ENCODE results near the gene KIF5B.

Gene KIF5B

DNA sequence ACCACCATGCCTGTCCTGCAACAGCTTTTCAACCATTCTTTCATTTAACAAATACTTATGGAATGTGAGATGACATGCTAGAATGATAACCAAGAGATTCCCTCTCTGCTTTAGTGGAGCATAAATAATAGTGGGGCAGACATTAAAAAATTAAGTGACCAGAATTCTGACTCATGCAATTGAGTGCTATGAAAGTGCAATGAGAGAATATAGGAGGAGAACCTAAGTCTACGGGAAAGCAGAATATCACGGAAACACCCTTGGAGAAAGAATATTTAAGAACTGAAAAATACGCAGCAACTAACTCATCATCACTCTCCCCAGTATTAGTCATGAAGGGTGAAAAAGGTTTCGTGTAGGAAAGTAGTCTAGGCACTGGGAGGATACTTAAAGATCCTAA, 7.1 kb downstream of the KIF5B start:
- no peak overlapping the region for H3K9ac ChIP-seq (ENCODE audit: low read length)
- no peak overlapping the region for H3K27ac ChIP-seq (ENCODE audit: low read length)
- H3K9me2 ChIP-seq (replicated peaks; ENCODE audit: insufficient read depth, low read length), result no peaks in the 10 kb centered on the region
- 0 out of 2 replicates have a peak, but pooled peaks cover 2% of the 10 kb centered on the region for H3K36me3 ChIP-seq (replicated peaks; ENCODE audit: insufficient read depth, low read length)
- no peak for DNase-seq
- peaks cover 100% of the 10 kb centered on the region for H3K79me2 ChIP-seq (ENCODE audit: low read length)
- TF ChIP-seq EZH2phosphoT487 (IDR thresholded peaks at IDR 0.05; ENCODE audit: low read length), result no peak
- TF ChIP-seq EZH2 (optimal IDR thresholded peaks at IDR 0.05; ENCODE audit: low read depth, low read length), result no peak
- TF ChIP-seq, protein P1, sequence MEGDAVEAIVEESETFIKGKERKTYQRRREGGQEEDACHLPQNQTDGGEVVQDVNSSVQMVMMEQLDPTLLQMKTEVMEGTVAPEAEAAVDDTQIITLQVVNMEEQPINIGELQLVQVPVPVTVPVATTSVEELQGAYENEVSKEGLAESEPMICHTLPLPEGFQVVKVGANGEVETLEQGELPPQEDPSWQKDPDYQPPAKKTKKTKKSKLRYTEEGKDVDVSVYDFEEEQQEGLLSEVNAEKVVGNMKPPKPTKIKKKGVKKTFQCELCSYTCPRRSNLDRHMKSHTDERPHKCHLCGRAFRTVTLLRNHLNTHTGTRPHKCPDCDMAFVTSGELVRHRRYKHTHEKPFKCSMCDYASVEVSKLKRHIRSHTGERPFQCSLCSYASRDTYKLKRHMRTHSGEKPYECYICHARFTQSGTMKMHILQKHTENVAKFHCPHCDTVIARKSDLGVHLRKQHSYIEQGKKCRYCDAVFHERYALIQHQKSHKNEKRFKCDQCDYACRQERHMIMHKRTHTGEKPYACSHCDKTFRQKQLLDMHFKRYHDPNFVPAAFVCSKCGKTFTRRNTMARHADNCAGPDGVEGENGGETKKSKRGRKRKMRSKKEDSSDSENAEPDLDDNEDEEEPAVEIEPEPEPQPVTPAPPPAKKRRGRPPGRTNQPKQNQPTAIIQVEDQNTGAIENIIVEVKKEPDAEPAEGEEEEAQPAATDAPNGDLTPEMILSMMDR (IDR thresholded peaks at IDR 0.05; ENCODE audit: low read length), result no peak
- no peaks in the 10 kb centered on the region for H3F3A ChIP-seq (ENCODE audit: insufficient read depth, low read length)
- no peak overlapping the region for H3K4me2 ChIP-seq (ENCODE audit: low read depth, low read length)
- no peaks in the 10 kb centered on the region for H3K9me3 ChIP-seq (replicated peaks; ENCODE audit: insufficient read depth, low read length)
- H2AFZ ChIP-seq (ENCODE audit: low read length), result no peak overlapping the region
- peaks cover 69% of the 10 kb centered on the region for H4K20me1 ChIP-seq (ENCODE audit: insufficient read depth, low read length)
- no peaks in the 10 kb centered on the region for H3K27me3 ChIP-seq (replicated peaks; ENCODE audit: insufficient read depth, low read length)
- no peak overlapping the region for H3K4me3 ChIP-seq (ENCODE audit: low read length)
- H3K4me1 ChIP-seq (ENCODE audit: low read length), result peaks cover 15% of the 10 kb centered on the region

DNA sequence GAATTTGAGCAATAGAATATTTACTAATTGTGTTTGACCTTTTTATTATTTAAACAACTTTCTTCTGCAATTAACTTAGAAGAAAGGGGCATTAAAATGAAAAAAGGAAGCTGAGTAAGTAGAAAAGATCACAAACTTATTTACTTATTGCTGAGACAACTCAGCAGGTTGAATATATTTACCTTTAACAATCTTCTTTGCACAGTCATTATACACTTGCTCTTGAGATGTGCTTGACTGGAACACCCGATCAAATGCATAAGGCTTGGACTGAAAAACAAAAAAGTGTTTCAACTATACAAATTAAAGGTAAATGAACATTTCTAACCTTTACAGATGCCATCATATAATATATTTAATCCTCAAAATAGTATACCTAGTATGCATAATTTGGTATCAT, 7.9 kb downstream of the KIF5B start:
- DNase-seq, result no peak
- H3K27me3 ChIP-seq (replicated peaks; ENCODE audit: insufficient read depth, low read length), result no peaks in the 10 kb centered on the region
- no peak overlapping the region for H3K4me3 ChIP-seq (ENCODE audit: low read length)
- TF ChIP-seq EZH2 (optimal IDR thresholded peaks at IDR 0.05; ENCODE audit: low read depth, low read length), result no peak
- TF ChIP-seq, protein P1 (IDR thresholded peaks at IDR 0.05; ENCODE audit: low read length), result no peak
- no peak for TF ChIP-seq EZH2phosphoT487 (IDR thresholded peaks at IDR 0.05; ENCODE audit: low read length)
- H3K4me1 ChIP-seq (ENCODE audit: low read length), result peaks cover 8% of the 10 kb centered on the region
- no peak overlapping the region for H3K4me2 ChIP-seq (ENCODE audit: low read depth, low read length)
- H3K9ac ChIP-seq (ENCODE audit: low read length), result no peak overlapping the region
- H3K36me3 ChIP-seq (replicated peaks; ENCODE audit: insufficient read depth, low read length), result 0 out of 2 replicates have a peak, but pooled peaks cover 2% of the 10 kb centered on the region
- H3K79me2 ChIP-seq (ENCODE audit: low read length), result peaks cover 100% of the 10 kb centered on the region
- no peak overlapping the region for H3K27ac ChIP-seq (ENCODE audit: low read length)
- no peak overlapping the region for H2AFZ ChIP-seq (ENCODE audit: low read length)
- H3K9me3 ChIP-seq (replicated peaks; ENCODE audit: insufficient read depth, low read length), result no peaks in the 10 kb centered on the region
- H3F3A ChIP-seq (ENCODE audit: insufficient read depth, low read length), result no peaks in the 10 kb centered on the region
- peaks cover 69% of the 10 kb centered on the region for H4K20me1 ChIP-seq (ENCODE audit: insufficient read depth, low read length)
- no peaks in the 10 kb centered on the region for H3K9me2 ChIP-seq (replicated peaks; ENCODE audit: insufficient read depth, low read length)

DNA sequence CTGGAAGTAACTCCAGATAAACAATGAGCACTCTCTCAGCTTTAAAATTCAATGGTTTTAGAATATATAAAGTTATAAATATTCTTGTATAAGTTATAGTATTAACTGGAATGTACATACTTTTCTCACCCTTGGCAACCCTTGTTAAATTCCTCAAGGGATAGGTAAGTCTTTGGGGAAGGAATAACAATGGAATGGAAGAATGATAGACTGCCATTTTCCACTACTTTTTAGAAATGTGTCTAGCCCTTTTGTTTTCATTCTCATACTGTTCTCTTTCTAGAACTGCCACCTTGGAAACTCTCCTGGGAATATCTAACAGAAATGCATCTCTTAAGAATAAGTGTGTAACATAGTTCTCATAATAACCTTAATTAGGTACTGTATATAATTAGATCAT, 8.3 kb downstream of the KIF5B start:
- Histone ChIP-seq H3K4me3 (ENCODE audit: low read length) (no peak overlapping the region), H3K4me1 (ENCODE audit: low read length) (peaks cover 6% of the 10 kb centered on the region), H3K9me2 (replicated peaks; ENCODE audit: insufficient read depth, low read length) (no peaks in the 10 kb centered on the region), H3F3A (ENCODE audit: insufficient read depth, low read length) (no peaks in the 10 kb centered on the region), H4K20me1 (ENCODE audit: insufficient read depth, low read length) (peaks cover 65% of the 10 kb centered on the region), H2AFZ (ENCODE audit: low read length) (no peak overlapping the region), H3K36me3 (replicated peaks; ENCODE audit: insufficient read depth, low read length) (0 out of 2 replicates have a peak, but pooled peaks cover 2% of the 10 kb centered on the region), H3K27ac (ENCODE audit: low read length) (no peak overlapping the region), H3K9me3 (replicated peaks; ENCODE audit: insufficient read depth, low read length) (no peaks in the 10 kb centered on the region), H3K79me2 (ENCODE audit: low read length) (peaks cover 100% of the 10 kb centered on the region), H3K9ac (ENCODE audit: low read length) (no peak overlapping the region), H3K4me2 (ENCODE audit: low read depth, low read length) (no peak overlapping the region), H3K27me3 (replicated peaks; ENCODE audit: insufficient read depth, low read length) (no peaks in the 10 kb centered on the region)
- TF ChIP-seq EZH2phosphoT487 (IDR thresholded peaks at IDR 0.05; ENCODE audit: low read length) (no peak), EZH2 (optimal IDR thresholded peaks at IDR 0.05; ENCODE audit: low read depth, low read length) (no peak)
- TF ChIP-seq, protein P1 (IDR thresholded peaks at IDR 0.05; ENCODE audit: low read length), result no peak
- no peak for DNase-seq
